GM19025 (cell line): ENCODE results near the gene RPA3.

Source experiments
- ATAC-seq: cut with Tn5 transposase; IDR thresholded peaks from one replicate; pipeline ENCODE4 v1.9.1; 2021; ENCODE audit warnings: mild to moderate bottlenecking, low read depth, moderate library complexity; ENCODE audit not compliant: unreplicated experiment

RPA3 gene

DNA sequence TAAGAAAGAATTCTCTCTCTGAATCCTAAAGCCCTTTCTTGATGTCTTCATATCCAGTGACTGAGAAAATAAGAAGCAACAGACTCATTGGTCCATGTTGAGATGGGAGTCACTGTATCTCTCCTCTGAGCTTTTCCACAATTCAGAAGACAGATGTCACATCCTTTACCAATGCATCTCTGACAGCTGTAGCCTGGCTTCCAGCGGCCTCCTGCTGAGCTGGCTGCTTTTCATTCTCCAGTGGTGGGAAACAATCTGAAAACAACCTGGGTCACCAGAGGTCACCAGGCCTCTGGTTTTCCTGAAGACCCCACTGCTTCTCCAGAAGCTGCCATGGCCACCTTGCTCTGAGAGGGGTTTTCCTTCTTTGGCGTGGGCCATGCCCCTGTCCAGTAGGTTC, 18.3 kb upstream of the RPA3 start:
- ATAC-seq, result no peak

DNA sequence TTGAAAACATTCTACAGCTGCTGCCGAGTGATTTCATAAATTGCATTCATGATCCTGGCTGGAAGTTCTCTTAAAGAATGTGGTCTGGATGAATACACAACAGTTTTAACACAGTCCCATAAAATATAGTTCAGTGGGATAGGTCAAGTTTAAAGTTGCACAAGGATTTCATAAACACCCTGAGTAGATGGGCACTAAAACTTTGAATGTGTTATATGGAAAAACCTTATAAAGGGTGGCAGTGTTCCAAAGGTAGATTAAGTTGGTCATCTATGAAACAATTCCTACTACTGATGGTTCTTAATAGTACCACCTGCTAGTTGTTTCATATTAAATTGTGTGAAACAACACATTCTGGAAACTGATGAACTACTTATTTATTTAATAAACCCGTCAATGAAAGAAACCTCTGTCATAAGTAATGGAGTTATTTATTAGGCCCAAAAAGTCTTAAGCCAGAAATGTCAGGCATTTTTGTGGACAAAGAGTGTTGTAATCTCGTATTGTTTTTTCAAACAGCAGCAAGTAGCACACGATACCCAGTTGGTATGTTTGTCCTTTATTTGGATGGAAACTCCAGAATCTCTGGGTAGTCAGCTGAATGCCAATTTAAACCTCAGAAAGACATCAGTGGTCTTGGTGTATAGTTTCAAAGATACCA, 14.3 kb upstream of the RPA3 start:
- no peak for ATAC-seq

DNA sequence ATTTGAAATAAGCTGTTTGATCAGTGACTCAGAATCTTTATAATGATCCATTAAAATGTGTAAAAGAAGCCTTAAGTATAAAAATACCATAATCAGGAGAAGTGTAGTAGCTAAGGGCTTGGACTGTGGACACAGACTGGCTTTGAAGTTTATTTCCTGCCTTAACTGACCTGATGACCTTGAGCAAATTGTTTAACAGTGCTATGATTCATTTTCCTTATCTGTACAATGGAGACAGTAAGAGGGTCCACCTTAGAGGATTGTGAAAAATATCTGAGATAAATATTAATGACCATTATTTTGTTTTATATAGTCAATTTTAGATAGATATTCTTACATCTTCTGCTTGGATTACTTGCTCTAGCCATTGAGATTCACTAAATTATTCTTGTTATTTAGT, 13.3 kb upstream of the RPA3 start:
- no peak for ATAC-seq

DNA sequence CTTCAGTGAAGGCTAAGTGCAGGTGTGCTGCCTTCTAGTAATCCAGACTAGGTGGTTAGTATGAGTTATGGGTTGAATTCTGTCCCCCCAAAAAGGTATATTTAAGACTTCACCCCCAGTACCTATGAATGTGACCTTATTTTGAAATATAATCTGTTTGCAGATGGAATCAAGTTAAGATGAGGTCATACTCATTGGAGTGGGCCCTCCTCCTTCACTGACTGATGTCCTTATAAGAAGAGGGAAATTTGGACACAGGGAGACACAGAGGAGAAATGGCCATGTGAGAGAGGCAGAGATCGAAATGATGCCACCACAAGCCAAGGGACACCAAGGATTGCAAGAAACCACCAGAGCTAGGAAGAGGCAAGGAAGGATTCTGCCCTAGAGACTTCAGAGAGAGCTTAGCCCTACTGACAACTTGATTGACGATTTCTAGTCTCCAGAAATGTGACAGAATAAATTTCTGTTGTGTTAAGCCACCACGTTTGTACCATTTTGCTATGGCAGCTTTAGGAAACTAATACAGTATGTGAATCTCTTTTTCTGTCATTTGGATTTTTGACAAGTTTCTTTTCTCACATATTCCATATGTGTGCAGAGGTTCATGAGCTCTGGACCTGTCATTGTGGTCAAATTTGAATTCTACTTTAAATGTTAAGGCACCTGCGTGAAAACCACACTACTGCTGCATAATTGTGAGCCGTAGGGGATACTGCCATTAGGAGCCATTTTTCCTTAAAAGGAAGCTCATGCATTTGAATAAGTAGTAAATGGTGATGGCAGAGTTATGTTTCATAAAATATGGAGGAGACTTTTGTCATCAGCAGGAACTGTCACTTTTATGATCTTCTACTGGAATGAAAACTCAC, 2.6 kb upstream of the RPA3 start:
- ATAC-seq, result no peak

DNA sequence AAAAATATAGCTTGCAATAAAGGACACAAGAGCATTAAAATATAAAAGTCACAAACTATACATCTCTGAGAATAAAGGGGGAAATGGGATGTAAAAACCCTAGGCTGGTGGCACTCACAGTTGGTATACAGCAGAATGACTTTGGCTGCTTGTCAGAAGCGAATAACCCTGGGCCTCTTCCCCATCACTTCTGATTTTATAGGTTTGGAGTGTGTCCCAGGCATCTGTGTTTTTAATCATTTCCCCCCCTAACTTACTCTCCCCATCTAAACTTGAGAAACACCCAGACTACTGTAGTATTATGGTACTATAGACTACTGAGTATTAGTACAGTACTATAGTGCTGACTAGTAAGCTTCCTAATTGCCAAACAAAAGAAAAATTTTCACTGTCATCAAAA, 1.8 kb upstream of the RPA3 start:
- no peak for ATAC-seq

DNA sequence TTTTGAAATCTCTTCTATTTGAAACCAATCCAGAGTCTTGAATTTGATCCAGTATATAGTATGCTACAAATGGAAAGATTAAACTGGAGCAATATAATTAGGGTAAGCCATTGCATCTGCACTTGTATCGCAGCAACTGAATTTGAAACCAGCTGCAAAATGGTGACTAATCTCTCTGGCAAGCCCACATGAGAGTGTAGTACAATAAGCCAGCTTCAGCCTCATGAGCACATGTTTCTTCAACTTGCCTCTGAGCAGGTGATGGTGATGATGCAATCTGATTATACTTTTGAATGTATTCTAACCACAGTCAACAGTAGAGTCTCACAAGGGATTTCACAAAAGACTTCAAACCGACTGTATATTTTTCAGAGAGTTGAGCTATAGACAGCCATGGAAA, 829 bp upstream of the RPA3 start:
- peak; percentile 89 for ATAC-seq

DNA sequence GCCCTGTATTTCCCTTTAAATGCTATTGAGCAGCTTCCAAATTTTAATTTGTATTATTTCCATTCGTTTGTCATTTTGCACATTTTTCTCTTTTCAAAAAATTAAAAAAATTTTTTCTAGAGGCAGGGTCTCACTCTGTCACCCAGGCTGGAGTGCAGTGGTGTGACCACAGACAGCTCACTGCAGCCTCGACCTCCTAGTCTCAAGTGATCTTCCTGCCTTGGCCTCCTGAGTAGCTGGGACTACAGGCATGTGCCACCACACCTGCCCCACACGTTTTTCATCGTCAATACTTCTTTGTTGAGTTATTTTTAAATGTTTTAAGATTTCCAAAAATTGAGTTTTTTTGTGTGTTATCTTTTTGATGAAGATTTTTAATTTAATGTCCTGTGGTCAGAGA, 4.7 kb downstream of the RPA3 start:
- no peak for ATAC-seq

DNA sequence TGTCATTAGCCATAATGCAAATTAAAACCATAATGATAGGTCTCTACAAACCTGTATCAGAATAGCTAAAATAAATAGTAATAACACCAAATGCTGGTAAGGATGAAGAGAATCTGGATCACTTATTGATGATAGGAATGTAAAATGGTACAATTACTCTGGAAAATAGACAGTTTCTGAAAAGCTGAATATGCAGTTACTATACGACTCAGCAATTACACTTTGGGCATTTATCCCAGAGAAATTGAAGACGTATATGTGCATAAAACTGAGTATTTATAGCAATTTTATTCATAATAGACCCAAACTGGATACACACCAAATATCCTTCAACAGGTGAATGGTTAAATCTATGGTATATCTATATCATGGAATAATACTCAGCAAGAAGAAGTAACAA, 7.9 kb downstream of the RPA3 start:
- ATAC-seq, result no peak

DNA sequence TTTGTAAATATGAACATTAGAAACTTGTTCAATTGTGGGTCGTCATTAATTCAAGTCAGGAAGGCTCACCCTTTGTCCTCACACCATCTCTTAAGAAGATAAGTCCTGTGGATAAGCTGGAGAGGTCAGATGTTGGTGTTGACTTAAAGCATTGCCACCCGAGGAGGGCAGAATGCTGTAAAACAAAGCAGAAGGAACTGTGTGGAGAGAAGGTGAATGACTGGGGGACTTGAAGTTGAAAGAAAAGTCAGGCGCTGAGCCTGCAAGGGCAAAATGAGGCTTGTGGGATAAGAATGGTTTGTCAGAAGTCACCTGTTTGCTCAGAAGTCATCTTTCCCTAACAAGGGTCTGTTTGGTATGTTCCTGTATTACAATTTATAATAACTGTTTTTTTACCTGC, 9.1 kb downstream of the RPA3 start:
- no peak for ATAC-seq

DNA sequence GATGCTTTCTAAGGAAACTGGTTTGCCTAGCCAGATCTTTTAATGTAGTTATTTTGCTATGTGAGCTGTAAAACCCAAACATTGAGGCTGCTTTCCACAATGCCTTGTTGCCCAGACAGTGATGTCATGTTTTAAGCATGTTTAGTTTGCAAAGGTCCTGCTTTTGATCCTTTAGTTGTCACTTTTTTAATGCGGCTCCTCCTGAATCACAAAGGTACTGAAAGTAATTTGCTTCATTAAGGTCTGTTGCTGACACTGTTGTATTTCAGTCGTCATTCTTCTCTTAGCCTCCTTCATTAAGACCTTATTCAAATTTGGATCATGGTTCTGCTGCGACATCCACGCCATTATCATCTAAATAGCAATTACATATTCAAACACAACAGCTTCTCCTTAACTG, 10.6 kb downstream of the RPA3 start:
- ATAC-seq, result no peak

DNA sequence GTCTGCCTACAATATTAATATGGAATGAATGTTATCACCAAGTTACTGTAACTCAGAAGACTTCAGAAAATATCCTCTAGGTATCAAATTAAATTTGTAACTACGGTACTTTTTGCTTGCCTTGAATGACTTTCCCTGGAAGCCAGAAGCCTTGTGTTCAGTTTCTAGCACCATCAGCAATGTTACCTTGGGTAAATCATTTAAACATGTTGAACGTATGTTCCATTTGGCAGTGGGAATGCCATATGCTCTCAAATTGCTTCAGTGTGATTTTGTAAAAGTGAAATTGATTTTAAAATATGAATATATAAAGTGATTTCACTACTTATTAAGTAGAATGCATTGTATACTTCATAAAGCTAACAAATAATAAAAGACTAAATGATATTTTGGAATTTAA, 11.2 kb downstream of the RPA3 start:
- no peak for ATAC-seq

DNA sequence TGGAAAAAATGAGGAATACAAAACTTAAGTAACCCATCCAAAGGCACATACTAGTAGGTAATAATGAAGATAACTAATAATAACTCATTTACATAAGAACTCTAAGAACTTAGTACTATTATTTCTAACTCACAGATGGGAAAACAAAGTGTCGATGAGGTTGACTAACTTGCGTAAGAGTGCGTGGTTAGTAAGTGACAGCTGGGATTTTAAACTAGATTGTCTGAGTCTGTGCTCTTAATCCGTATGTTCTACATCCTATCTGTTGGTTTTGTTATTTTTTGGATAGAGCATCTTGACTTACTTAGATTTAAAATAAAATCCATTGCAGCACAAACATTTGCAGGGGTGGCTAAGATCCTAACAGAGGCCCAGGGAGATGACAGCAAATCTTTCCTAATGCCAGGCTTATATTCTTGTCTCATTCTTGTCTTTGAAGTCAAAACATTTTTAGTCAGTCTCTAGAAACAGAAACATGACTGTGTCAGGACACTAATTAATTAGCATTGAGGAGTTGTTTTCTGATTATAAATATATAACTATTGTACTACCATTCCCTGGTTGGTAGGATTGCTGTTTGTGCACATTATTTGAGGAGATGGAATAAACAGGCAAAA, 11.7 kb downstream of the RPA3 start:
- no peak for ATAC-seq

DNA sequence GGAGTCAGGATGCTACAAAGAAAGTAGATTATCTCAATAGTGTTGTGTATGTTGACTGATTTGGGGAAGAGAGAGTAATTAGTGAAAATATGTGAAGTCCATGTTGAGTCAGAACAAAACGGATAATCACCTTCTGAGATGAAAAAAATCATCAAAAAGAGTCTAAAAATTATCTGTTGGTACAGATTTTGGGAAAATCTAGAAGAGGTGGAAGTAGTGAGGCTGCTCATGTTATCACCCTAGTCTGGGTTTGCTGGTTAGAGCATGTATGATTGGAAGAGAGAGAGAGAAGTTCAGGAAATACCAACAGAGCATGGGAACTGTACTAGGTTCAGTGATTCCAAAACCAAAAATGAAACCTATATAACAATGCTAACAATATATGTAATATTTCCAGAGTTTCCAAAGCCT, 12.3 kb downstream of the RPA3 start:
- ATAC-seq, result no peak

DNA sequence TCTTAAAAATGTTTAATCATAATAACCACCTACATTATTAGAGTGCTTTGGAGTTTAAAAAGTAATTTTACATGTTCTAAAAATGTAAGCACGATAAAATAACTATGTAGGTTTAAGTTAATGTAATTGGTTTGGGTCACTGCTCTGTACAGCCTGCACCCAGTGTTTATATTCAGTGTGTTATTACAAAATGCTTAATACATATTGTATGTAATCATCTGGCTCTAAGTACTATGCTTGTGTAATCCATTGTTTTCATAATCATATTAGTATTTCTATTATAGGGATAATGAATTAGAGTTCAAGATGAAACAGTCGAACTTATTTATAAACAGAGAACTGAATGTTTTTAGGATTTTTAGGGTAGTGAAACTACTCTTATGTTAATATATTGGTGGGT, 13.1 kb downstream of the RPA3 start:
- ATAC-seq, result no peak

DNA sequence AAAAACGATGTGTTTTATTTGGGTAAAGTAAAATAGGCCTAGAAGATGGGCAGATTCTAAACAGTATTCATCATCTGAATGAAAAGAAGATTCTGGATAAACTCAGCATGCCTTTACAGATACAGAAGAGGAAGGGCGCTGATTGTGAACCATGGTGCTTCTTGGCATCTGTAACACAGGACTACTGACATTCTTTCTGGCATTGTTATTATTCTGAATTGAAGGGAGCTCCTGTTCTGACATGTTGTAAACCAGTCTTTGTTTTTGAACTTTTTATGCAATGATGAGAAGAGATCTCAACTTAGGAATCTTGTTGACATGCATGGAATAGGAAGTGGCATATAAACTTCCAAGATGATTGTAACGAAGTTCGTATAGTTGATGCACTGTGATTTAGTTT, 13.5 kb downstream of the RPA3 start:
- ATAC-seq, result no peak

DNA sequence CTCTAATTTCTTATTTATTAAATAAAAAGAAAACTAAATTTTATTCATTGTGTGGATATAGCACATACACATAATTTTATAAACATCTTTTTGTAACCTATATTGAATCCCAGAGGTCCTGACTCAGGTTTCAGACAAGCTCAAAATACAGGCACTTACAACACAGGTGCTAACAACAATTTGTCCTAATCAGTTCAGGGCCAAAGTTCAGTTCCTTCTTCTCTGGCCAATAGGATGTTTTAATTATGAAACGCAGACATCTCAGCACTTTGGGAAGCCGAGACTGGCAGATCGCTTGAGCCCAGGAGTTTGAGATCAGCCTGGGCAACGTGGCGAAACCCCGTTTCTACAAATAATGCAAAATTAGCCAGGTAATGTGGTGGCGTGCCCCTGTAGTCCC, 15.0 kb downstream of the RPA3 start:
- ATAC-seq, result no peak

DNA sequence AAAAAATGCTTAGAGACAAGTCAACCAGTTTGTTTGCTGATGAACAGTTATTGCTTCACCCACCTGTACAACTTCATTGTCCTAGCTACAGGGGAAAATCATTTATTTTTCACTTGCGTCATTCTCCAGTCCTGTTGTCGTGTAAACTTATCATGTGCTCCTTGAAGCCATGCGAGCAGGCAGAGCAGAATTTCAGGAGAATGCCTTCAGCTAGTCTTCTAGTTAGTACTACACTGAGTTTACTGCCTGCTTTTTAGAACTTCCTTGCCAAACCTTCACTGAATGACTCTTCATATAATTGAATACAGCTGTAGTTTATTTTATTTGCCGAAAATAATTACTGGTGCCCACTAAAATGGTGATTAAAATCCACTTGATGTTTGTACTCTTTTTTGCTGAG, 15.6 kb downstream of the RPA3 start:
- no peak for ATAC-seq

DNA sequence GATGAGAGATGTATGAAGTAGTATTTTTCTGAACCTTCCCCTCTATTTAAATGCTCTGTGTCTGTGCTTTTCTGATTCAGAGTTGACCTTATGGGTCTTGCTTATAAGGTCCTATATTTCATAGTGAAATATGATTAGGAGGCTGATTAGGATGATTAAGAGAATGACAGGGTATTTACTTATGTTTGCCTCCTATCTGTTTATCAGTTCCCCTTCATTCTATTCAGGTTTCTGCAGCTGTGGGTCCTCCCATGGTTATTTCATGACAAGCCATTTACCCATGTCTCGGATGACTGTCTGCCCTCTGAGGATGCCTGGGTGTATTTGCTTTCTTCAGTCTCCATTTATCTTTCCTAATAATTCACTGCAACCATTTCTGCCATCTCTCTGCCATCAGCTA, 16.9 kb downstream of the RPA3 start:
- ATAC-seq, result no peak

DNA sequence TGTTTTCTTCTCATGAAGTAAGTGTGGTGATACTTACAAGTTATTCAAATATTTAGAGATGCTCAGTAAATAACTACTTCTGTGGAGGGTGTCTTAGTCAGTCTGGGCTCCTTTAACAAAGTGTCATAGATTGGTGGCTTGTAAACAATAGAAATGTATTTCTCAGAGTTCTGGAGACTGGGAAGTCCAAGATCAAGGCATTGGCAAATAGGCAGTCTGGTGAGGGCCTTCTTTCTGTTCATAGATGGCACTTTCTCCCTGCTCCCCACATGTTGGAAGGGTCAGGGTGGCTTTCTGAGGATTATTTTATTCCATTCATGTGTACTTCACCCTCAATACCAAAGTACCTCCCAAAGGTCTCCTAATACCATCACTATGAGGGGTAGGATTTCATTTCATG, 18.4 kb downstream of the RPA3 start:
- no peak for ATAC-seq

DNA sequence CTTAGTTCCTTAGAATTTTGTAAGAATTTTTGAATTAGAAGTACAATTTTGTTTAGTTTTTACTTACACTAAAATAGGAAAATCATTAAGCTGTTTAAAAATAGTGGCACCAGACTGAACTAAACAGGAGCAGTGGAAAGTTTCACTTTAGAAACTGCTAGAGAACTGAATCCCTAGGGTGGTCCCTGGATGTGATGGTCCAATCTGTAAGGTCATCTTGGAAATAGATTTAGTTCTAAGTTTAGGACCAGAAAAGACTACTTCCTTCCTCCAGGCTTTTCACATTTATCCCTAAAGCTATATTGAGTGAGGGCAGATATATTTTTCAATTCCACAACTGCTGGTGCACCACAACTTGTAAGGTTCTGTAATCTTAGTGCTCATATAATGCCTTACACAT, 19.0 kb downstream of the RPA3 start:
- ATAC-seq, result no peak

DNA sequence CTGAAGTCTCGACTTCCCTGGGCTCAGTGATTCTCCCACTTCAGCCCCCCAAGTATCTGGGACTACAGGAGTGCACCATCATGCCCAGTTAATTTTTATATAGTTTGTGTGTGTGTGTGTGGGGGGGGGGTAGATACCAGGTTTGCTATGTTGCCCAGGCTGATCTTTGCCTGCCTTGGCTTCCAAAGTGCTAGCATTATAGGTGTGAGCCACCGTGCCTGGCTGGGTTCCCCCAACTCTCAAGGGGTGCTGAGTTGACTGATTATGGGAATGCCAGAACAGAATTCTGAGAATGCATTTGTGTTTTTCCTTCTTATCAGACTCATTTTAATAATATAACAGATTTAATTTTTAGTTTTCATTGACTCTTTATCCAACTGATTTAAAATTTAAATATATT, 19.5 kb downstream of the RPA3 start:
- ATAC-seq, result no peak
